HCT116 (cell line): ENCODE measurements around the gene HCAR1.

Experiments
- EZH2 ChIP-seq: fragments of 200-600 bp; sonication (generic); IDR thresholded peaks from 2 replicates; pipeline ENCODE4 v1.6.1; 2017; ENCODE audit warnings: antibody characterized with exemption, mixed run types
- EZH2phosphoT487 ChIP-seq: fragments of 200-600 bp; IDR thresholded peaks from 2 replicates; pipeline ENCODE4 v1.6.1; 2018; ENCODE audit warnings: antibody characterized with exemption, borderline replicate concordance
- POLR2A ChIP-seq: IDR thresholded peaks from 2 replicates; pipeline ENCODE4 v1.7.0; 2011; ENCODE audit warnings: borderline replicate concordance; ENCODE audit not compliant: insufficient read depth, insufficient read length; ENCODE audit errors: extremely low read depth
- POLR2AphosphoS5 ChIP-seq: IDR thresholded peaks from 2 replicates; pipeline ENCODE4 v1.6.1; 2011; ENCODE audit warnings: mild to moderate bottlenecking, low read depth, low read length, moderate library complexity
- RAD21 ChIP-seq: IDR thresholded peaks from 2 replicates; pipeline ENCODE4 v1.6.1; 2012; ENCODE audit warnings: low read depth, mild to moderate bottlenecking
- SIN3A ChIP-seq: IDR thresholded peaks from 2 replicates; pipeline ENCODE4 v1.6.1; 2012; ENCODE audit warnings: low read depth
- SP1 ChIP-seq: IDR thresholded peaks from 2 replicates; pipeline ENCODE4 v1.6.1; 2012; ENCODE audit warnings: low read depth
- TCF7L2 ChIP-seq: IDR thresholded peaks from 2 replicates; pipeline ENCODE4 v1.7.0; 2011; ENCODE audit warnings: borderline replicate concordance, inconsistent platforms; ENCODE audit not compliant: insufficient read depth, insufficient read length; ENCODE audit errors: extremely low read depth
- YY1 ChIP-seq: IDR thresholded peaks from 2 replicates; pipeline ENCODE4 v1.6.1; 2011; ENCODE audit warnings: low read length, low read depth, moderate library complexity, mild to moderate bottlenecking; ENCODE audit not compliant: insufficient replicate concordance; ENCODE audit errors: extremely low read depth
- ZFX ChIP-seq: fragments of 450-650 bp; IDR thresholded peaks from 2 replicates; pipeline ENCODE4 v1.6.1; 2017
- ZNF274 ChIP-seq: fragments of 200-500 bp; sonication (Bioruptor generic); IDR thresholded peaks from 2 replicates; pipeline ENCODE4 v1.6.1; 2014; ENCODE audit warnings: mild to moderate bottlenecking, low read depth, low read length, inconsistent platforms
- TF ChIP-seq, protein P1 (sequence below), 3 experiments: fragments of 200-600 bp in 1 of 3; sonication (generic) in 1 of 3; IDR thresholded peaks in 2 of 3; conservative IDR thresholded peaks in 1 of 3; 2 replicates each; pipeline ENCODE4 v1.5.1; 2012 to 2017; ENCODE audit warnings: low read depth in 2 of 3, low read length in 2 of 3, antibody characterized with exemption in 1 of 3, borderline replicate concordance in 1 of 3, control low read depth in 1 of 3, mild to moderate bottlenecking in 1 of 3, mixed read lengths in 1 of 3, mixed run types in 1 of 3, moderate library complexity in 1 of 3; ENCODE audit not compliant: insufficient read depth in 1 of 3
- TF ChIP-seq, protein P2 (sequence below): IDR thresholded peaks from 2 replicates; pipeline ENCODE4 v1.6.1; 2012; ENCODE audit warnings: low read depth
- TF ChIP-seq, protein P3 (sequence below): IDR thresholded peaks from 2 replicates; pipeline ENCODE4 v1.6.1; 2012

DNA sequence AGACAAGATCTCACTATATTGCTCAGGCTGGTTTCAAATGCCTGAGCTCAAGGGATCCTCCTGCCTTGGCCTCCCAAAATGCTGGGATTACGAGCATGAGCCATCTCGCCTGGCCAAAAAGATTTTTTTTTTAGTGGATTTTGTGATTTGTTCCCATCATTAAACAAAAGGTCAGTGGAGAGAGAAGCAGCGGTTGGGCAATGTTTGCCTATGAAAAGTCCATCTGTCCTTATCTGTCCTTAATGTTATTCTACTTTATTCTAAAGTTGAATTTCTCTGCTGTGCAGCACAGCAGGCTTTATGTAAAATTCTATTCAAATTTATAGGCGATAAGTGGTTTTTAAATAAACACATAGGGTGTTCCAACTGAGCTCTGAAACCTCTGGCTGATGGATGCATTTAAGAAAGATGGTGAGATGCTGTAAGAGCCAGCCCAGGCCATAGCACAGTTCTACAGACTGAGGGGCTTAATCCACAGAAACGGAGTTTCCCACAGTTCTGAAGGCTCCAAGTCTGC is 46.3 kb downstream of the HCAR1 start:
- TF ChIP-seq, protein P1, sequence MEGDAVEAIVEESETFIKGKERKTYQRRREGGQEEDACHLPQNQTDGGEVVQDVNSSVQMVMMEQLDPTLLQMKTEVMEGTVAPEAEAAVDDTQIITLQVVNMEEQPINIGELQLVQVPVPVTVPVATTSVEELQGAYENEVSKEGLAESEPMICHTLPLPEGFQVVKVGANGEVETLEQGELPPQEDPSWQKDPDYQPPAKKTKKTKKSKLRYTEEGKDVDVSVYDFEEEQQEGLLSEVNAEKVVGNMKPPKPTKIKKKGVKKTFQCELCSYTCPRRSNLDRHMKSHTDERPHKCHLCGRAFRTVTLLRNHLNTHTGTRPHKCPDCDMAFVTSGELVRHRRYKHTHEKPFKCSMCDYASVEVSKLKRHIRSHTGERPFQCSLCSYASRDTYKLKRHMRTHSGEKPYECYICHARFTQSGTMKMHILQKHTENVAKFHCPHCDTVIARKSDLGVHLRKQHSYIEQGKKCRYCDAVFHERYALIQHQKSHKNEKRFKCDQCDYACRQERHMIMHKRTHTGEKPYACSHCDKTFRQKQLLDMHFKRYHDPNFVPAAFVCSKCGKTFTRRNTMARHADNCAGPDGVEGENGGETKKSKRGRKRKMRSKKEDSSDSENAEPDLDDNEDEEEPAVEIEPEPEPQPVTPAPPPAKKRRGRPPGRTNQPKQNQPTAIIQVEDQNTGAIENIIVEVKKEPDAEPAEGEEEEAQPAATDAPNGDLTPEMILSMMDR (IDR thresholded peaks at IDR 0.05 in 2 of 3, conservative IDR thresholded peaks at IDR 0.05 in 1 of 3; ENCODE audit: borderline replicate concordance in 1 of 3, insufficient read depth in 1 of 3, low read depth in 2 of 3, low read length in 2 of 3) = no peak
- TF ChIP-seq SP1 (no peak), POLR2A (no peak), POLR2AphosphoS5 (no peak), ZFX (no peak), EZH2 (no peak), ZNF274 (no peak), EZH2phosphoT487 (no peak), SIN3A (no peak), RAD21 (no peak), YY1 (no peak), TCF7L2 (no peak)
- TF ChIP-seq, protein P2, sequence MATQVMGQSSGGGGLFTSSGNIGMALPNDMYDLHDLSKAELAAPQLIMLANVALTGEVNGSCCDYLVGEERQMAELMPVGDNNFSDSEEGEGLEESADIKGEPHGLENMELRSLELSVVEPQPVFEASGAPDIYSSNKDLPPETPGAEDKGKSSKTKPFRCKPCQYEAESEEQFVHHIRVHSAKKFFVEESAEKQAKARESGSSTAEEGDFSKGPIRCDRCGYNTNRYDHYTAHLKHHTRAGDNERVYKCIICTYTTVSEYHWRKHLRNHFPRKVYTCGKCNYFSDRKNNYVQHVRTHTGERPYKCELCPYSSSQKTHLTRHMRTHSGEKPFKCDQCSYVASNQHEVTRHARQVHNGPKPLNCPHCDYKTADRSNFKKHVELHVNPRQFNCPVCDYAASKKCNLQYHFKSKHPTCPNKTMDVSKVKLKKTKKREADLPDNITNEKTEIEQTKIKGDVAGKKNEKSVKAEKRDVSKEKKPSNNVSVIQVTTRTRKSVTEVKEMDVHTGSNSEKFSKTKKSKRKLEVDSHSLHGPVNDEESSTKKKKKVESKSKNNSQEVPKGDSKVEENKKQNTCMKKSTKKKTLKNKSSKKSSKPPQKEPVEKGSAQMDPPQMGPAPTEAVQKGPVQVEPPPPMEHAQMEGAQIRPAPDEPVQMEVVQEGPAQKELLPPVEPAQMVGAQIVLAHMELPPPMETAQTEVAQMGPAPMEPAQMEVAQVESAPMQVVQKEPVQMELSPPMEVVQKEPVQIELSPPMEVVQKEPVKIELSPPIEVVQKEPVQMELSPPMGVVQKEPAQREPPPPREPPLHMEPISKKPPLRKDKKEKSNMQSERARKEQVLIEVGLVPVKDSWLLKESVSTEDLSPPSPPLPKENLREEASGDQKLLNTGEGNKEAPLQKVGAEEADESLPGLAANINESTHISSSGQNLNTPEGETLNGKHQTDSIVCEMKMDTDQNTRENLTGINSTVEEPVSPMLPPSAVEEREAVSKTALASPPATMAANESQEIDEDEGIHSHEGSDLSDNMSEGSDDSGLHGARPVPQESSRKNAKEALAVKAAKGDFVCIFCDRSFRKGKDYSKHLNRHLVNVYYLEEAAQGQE = no peak
- TF ChIP-seq, protein P3, sequence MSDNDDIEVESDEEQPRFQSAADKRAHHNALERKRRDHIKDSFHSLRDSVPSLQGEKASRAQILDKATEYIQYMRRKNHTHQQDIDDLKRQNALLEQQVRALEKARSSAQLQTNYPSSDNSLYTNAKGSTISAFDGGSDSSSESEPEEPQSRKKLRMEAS = no peak
